ENCODE results near the gene FGFR3. TPM values are rescaled to one million over a fixed set of nuclear protein-coding genes. Genes with fewer than 3 reads are reported as not detected.

The FGFR3 gene
- total and polyA plus RNA-seq, 10 donors: 1.0 to 7.5 (median 3.5) TPM

DNA sequence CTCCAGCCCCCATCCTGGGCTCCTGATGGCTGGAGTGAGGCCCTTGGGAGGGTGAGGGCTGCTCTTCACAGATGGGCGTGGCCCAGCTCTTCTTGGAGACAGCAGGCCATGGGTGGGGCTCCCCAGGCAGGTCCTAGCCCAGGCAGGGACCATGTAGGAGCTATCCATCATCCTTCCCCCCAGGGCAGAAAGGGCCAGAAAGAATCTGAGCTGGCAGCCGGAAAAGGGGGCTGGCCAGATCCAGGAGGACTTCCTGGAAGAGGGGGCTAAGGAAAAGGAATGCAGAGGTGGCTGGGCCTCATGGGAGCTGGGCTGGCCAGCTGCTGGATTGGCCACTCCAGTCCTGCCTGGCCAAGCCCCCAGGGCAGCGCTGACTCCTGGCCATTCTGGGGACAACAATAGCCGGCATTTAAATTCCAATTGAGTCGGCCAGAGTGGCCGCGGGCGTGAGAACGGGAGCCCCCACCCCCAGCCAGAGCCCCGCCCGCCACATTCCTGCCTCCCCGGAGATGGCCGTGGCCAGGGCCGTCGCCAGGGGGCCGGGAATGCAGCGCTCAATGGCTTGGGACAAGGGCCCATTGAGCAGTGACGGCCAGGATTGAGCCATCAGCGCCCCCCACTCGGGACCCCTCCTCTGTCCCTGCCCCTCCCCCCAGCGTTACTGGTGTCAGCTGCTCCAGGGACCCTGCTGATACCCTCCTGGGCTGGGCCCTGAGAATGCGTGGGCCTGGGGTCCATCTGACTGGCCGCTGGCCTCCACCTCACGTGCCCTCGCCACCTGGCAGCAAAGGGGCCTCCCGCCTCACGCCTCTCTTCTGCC lies 15.1 kb upstream of the FGFR3 start:
- Histone ChIP-seq H3K36me3 (no peaks in the 10 kb centered on the region), H3K27ac (no peak overlapping the region), H3K9me3 (no peaks in the 10 kb centered on the region), H3K4me1 (no peaks in the 10 kb centered on the region), H3K4me3 (no peak overlapping the region), H3K27me3 (replicated peaks in 1 of 7) (peaks cover 0 to 11% (median 0%) of the 10 kb centered on the region in 7 donors)
- intact Hi-C loops (cut with DNase I; ENCODE audit: low total_unique reads): no loop called here
- WGBS, 5 donors: 64 to 78% (median 71%) methylated on average over 20 to 27 of the region's 27 CpGs
- TF ChIP-seq POLR2AphosphoS5 (IDR thresholded peaks at IDR 0.05) (no peak), POLR2A (IDR thresholded peaks at IDR 0.05) (no peak)
- TF ChIP-seq, protein P1, sequence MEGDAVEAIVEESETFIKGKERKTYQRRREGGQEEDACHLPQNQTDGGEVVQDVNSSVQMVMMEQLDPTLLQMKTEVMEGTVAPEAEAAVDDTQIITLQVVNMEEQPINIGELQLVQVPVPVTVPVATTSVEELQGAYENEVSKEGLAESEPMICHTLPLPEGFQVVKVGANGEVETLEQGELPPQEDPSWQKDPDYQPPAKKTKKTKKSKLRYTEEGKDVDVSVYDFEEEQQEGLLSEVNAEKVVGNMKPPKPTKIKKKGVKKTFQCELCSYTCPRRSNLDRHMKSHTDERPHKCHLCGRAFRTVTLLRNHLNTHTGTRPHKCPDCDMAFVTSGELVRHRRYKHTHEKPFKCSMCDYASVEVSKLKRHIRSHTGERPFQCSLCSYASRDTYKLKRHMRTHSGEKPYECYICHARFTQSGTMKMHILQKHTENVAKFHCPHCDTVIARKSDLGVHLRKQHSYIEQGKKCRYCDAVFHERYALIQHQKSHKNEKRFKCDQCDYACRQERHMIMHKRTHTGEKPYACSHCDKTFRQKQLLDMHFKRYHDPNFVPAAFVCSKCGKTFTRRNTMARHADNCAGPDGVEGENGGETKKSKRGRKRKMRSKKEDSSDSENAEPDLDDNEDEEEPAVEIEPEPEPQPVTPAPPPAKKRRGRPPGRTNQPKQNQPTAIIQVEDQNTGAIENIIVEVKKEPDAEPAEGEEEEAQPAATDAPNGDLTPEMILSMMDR (IDR thresholded peaks at IDR 0.05 in 8 of 11, conservative IDR thresholded peaks at IDR 0.05 in 3 of 11): no peak
- DNase-seq: no peak

DNA sequence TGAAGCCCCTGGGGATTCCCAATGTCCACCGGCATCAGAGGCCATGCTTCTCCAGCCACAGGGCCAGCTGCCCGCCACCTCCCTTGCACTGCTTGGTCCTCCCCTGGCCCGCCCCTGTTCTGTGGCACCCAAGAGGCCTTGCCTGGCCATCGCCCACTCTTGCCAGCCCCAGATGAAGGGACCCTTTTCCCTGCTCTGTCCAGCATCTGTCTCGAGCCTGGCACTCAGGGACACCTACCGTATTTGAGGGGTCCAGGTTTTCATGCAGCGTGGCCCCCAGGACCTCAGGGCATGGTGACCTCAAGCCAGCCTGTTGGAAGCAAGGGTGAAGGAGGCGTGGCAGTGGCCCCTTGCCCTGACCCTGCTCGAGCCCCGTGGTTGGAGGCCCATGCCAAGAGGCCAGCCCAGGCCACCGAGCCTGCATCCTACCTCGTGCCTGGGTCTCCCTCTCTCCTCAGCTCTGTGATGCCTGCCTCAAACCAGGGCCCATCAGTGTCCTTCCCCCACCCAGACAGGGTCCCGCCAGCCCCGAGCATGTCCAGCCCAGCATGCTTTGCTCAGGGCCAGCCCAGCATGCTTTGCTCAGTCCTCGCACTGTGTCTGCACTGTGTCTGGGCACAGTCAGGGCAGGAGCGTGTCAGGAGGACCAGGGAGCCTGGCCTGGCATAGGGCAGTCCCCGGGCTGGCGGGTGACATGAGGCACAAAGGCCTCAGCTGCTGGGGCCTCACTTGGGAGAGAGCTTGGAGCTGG lies 14.3 kb upstream of the FGFR3 start:
- no peak for DNase-seq
- Histone ChIP-seq H3K4me1 (no peaks in the 10 kb centered on the region), H3K36me3 (no peaks in the 10 kb centered on the region), H3K27me3 (replicated peaks in 1 of 7) (peaks cover 0 to 5% (median 0%) of the 10 kb centered on the region in 7 donors), H3K4me3 (no peak overlapping the region), H3K27ac (no peak overlapping the region), H3K9me3 (no peaks in the 10 kb centered on the region)
- TF ChIP-seq POLR2AphosphoS5 (IDR thresholded peaks at IDR 0.05) (no peak), POLR2A (IDR thresholded peaks at IDR 0.05) (no peak)
- TF ChIP-seq, protein P1 (IDR thresholded peaks at IDR 0.05 in 8 of 11, conservative IDR thresholded peaks at IDR 0.05 in 3 of 11): no peak
- 66 to 94% (median 85%) methylated on average over 12 to 18 of the region's 18 CpGs for WGBS, 5 donors
- intact Hi-C loops (cut with DNase I; ENCODE audit: low total_unique reads): no loop called here

DNA sequence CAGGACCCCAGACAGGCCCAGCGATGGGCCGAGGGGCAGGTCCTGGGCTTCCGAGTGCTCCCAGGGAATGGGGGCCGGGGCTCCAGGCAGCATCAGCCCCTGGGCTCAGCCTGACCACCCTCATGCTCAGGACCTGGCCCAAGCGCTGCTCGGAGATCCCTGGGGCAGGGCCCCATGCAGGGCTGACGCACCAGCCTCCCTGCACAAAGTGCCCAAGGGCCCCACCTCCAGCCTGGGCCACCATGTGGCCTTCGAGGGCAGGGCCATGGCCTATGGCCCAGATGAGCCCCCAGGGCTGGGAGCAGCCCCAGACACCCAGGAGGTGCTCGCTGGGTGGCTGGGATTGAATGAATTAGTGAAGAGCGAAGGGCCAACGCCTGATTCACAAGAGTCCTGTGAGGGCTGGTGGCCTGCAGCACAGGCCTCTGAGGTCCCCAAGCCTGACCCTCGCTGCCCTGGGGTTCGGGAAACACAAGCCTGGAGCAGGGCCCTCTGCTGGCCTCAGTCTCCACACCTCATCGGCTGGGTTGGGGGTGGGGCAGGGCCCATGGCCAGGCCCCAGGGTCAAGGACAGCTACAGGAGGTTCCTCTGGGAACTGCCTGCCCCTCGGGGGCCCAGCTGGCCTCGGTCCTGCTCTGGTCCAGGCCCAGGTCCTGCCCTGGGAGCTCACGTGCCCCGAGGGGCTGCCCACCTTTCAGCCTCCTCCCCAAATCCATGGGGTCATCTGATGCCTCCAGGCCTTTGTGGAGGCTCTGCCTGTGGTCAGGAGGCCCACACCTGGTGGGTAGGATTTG lies 13.3 kb upstream of the FGFR3 start:
- H3K36me3 ChIP-seq: no peaks in the 10 kb centered on the region
- intact Hi-C loops (cut with DNase I; ENCODE audit: low total_unique reads): no loop called here
- H3K27ac ChIP-seq: no peak overlapping the region
- H3K27me3 ChIP-seq (replicated peaks in 1 of 7): peaks cover 0 to 5% (median 0%) of the 10 kb centered on the region in 7 donors
- DNase-seq: no peak
- peaks cover 0 to 4% (median under 1%) of the 10 kb centered on the region in 6 donors for H3K4me1 ChIP-seq
- TF ChIP-seq, protein P1 (IDR thresholded peaks at IDR 0.05 in 8 of 11, conservative IDR thresholded peaks at IDR 0.05 in 3 of 11): no peak
- TF ChIP-seq POLR2A (IDR thresholded peaks at IDR 0.05): no peak
- TF ChIP-seq POLR2AphosphoS5 (IDR thresholded peaks at IDR 0.05): no peak
- WGBS, 5 donors: 68 to 86% (median 83%) methylated on average over 8 to 18 of the region's 18 CpGs
- no peak overlapping the region for H3K4me3 ChIP-seq
- H3K9me3 ChIP-seq: no peaks in the 10 kb centered on the region
